Glutamatergic neuron (in vitro differentiated cells): Measurements from ENCODE around the gene ARHGAP24. TPM values are rescaled to one million over a fixed set of nuclear protein-coding genes. Genes with fewer than 3 reads are reported as not detected.

ENCODE experiments used
- DNase-seq: peaks from one replicate; pipeline ENCODE4 v3.0.0; 2022
- H3K27ac Mint-ChIP-seq: one replicate; pipeline ENCODE4 v1.8.0; 2020; ENCODE audit warnings: mild to moderate bottlenecking, mixed read lengths, inconsistent platforms; ENCODE audit not compliant: unreplicated experiment
- H3K27me3 Mint-ChIP-seq: one replicate; pipeline ENCODE4 v1.8.0; 2020; ENCODE audit warnings: mild to moderate bottlenecking, moderate library complexity, mixed read lengths, inconsistent platforms; ENCODE audit not compliant: unreplicated experiment
- H3K36me3 Mint-ChIP-seq: one replicate; pipeline ENCODE4 v1.8.0; 2020; ENCODE audit warnings: mild to moderate bottlenecking, mixed read lengths, inconsistent platforms; ENCODE audit not compliant: unreplicated experiment
- H3K4me1 Mint-ChIP-seq: one replicate; pipeline ENCODE4 v1.8.0; 2020; ENCODE audit warnings: mild to moderate bottlenecking, low read depth, mixed read lengths, inconsistent platforms; ENCODE audit not compliant: unreplicated experiment
- H3K4me3 Mint-ChIP-seq: one replicate; pipeline ENCODE4 v1.8.0; 2020; ENCODE audit warnings: mild to moderate bottlenecking, mixed read lengths, inconsistent platforms; ENCODE audit not compliant: unreplicated experiment
- H3K9me3 Mint-ChIP-seq: one replicate; pipeline ENCODE4 v1.8.0; 2020; ENCODE audit warnings: mild to moderate bottlenecking, moderate library complexity, mixed read lengths, inconsistent platforms; ENCODE audit not compliant: unreplicated experiment
- CTCF ChIP-seq: fragments of 200-600 bp; sonication (generic); IDR thresholded peaks from one replicate; pipeline ENCODE4 v1.5.0; 2021; ENCODE audit not compliant: partially characterized antibody, unreplicated experiment
- total RNA-seq: library from RNA; stranded (reverse); fragmentation: NEBNext Ultra II Directional; extraction: Animal tissue kit (Norgen Biotek cat#: 25700); gene quantifications from one replicate; pipeline ENCODE4 v1.2.1, GENCODE V29; 2021; ENCODE audit not compliant: unreplicated experiment

Gene ARHGAP24
- total RNA-seq, 1 donor from 2014 or later = 1.6 TPM

GRCh38 chr4:85669204-85669603 lies 194.3 kb downstream of the ARHGAP24 start:
- Mint-ChIP-seq H3K27ac (no peak overlapping the region), H3K9me3 (peaks cover 9% of the 10 kb centered on the region), H3K4me3 (no peak overlapping the region), H3K27me3 (no peaks in the 10 kb centered on the region), H3K4me1 (no peaks in the 10 kb centered on the region), H3K36me3 (peaks cover 10% of the 10 kb centered on the region)
- no peak for DNase-seq
- no peak for TF ChIP-seq CTCF

GRCh38 chr4:85669992-85670548 lies 195.1 kb downstream of the ARHGAP24 start:
- Mint-ChIP-seq H3K27me3 (no peaks in the 10 kb centered on the region), H3K27ac (no peak overlapping the region), H3K9me3 (peaks cover 9% of the 10 kb centered on the region), H3K4me1 (no peaks in the 10 kb centered on the region), H3K4me3 (no peak overlapping the region), H3K36me3 (peaks cover 10% of the 10 kb centered on the region)
- TF ChIP-seq CTCF = no peak
- no peak for DNase-seq

- Mint-ChIP-seq H3K9me3 (peaks cover 7% of the 10 kb centered on the region), H3K36me3 (peaks cover 7% of the 10 kb centered on the region), H3K27ac (no peak overlapping the region), H3K4me1 (no peaks in the 10 kb centered on the region), H3K4me3 (no peak overlapping the region), H3K27me3 (peaks cover 2% of the 10 kb centered on the region)
- no peak for DNase-seq
- no peak for TF ChIP-seq CTCF
Observed at GRCh38 chr4:85671120-85671519, 196.2 kb downstream of the ARHGAP24 start.

- H3K27me3 Mint-ChIP-seq = peaks cover 2% of the 10 kb centered on the region
- peaks cover 6% of the 10 kb centered on the region for H3K9me3 Mint-ChIP-seq
- no peak overlapping the region for H3K27ac Mint-ChIP-seq
- no peaks in the 10 kb centered on the region for H3K4me1 Mint-ChIP-seq
- DNase-seq = no peak
- H3K4me3 Mint-ChIP-seq = no peak overlapping the region
- H3K36me3 Mint-ChIP-seq = peaks cover 6% of the 10 kb centered on the region
- TF ChIP-seq CTCF = no peak
Observed at GRCh38 chr4:85672116-85672515, 197.2 kb downstream of the ARHGAP24 start.

GRCh38 chr4:85672959-85673358 lies 198.0 kb downstream of the ARHGAP24 start:
- no peaks in the 10 kb centered on the region for H3K36me3 Mint-ChIP-seq
- no peak overlapping the region for H3K4me3 Mint-ChIP-seq
- H3K27ac Mint-ChIP-seq = no peak overlapping the region
- peaks cover 2% of the 10 kb centered on the region for H3K27me3 Mint-ChIP-seq
- no peak for DNase-seq
- H3K9me3 Mint-ChIP-seq = peaks cover 1% of the 10 kb centered on the region
- TF ChIP-seq CTCF = no peak
- no peaks in the 10 kb centered on the region for H3K4me1 Mint-ChIP-seq
